ENCODE results near the gene EFCAB13. TPM values are rescaled to one million over a fixed set of nuclear protein-coding genes. Genes with fewer than 3 reads are reported as not detected.

EFCAB13 gene
- total and polyA plus RNA-seq, 2 of the 4 experiments (the other 2 are of a cell fraction) = 0.77 to 1.4 TPM

GRCh38 chr17:47363171-47363570 lies 39.4 kb downstream of the EFCAB13 start:
- Histone ChIP-seq H4K91ac (ENCODE audit: insufficient read depth, low read depth, low read length) (no peak overlapping the region), H3K23ac (ENCODE audit: low read depth, low read length) (no peak overlapping the region), H3K4me1 (ENCODE audit: control insufficient read depth, insufficient read depth, low read length) (no peaks in the 10 kb centered on the region), H2AK5ac (ENCODE audit: low read depth, low read length) (no peak overlapping the region), H3K9me1 (ENCODE audit: insufficient read depth, low read length) (no peaks in the 10 kb centered on the region), H3K4me2 (ENCODE audit: low read depth, low read length) (no peak overlapping the region), H3K4me3 (ENCODE audit: insufficient read depth, low read depth, low read length) (no peak overlapping the region), H2AFZ (replicated peaks; ENCODE audit: low read length, poor library complexity) (no peak overlapping the region), H3K36me3 (ENCODE audit: control insufficient read depth, insufficient read depth, low read length) (no peaks in the 10 kb centered on the region), H2BK5ac (ENCODE audit: low read depth, low read length, poor library complexity, severe bottlenecking) (no peak overlapping the region), H2BK15ac (ENCODE audit: low read depth, low read length) (no peak overlapping the region), H3K4ac (ENCODE audit: low read depth, low read length) (no peak overlapping the region), H3K9ac (ENCODE audit: low read depth, low read length) (no peak overlapping the region), H3K14ac (replicated peaks; ENCODE audit: low read depth, low read length) (no peak overlapping the region), H2AK9ac (replicated peaks; ENCODE audit: low read depth, low read length, poor library complexity) (no peak overlapping the region), H2BK20ac (ENCODE audit: low read depth, low read length) (no peak overlapping the region), H3K27me3 (ENCODE audit: control insufficient read depth, insufficient read depth, low read length) (no peaks in the 10 kb centered on the region), H2BK120ac (ENCODE audit: low read depth, low read length) (no peak overlapping the region), H4K20me1 (ENCODE audit: insufficient read depth, low read length) (no peaks in the 10 kb centered on the region), H3K18ac (ENCODE audit: low read depth, low read length) (no peak overlapping the region), H4K8ac (ENCODE audit: low read depth in 2 of 2, low read length in 2 of 2) (no peak overlapping the region), H3K56ac (ENCODE audit: extremely low read depth, insufficient read depth, low read length) (no peak overlapping the region), H3K79me1 (ENCODE audit: low read depth in 1 of 2, low read length in 2 of 2) (no peaks in the 10 kb centered on the region), H4K5ac (ENCODE audit: low read depth, low read length) (no peak overlapping the region), H3K9me3 (ENCODE audit: control insufficient read depth, insufficient read depth, low read length) (no peaks in the 10 kb centered on the region), H3K27ac (ENCODE audit: insufficient read depth, low read length) (no peak overlapping the region)
- DNase-seq (no peak), ATAC-seq (ENCODE audit: low read depth) (no peak)
- POLR2A ChIA-PET (ENCODE audit: unreplicated experiment) = no interaction called here
- CTCF ChIA-PET = no interaction called here
- no peak for TF ChIP-seq MAZ (IDR thresholded peaks at IDR 0.05; ENCODE audit: borderline replicate concordance, low read depth, low read length)
- no peak for TF ChIP-seq CEBPB (IDR thresholded peaks at IDR 0.05; ENCODE audit: low read depth, low read length)
- TF ChIP-seq RFX5 (IDR thresholded peaks at IDR 0.05; ENCODE audit: low read depth, low read length) = no peak
- TF ChIP-seq FOS (IDR thresholded peaks at IDR 0.05; ENCODE audit: low read depth, low read length) = no peak
- no peak for TF ChIP-seq SMC3 (IDR thresholded peaks at IDR 0.05; ENCODE audit: low read depth, low read length)
- TF ChIP-seq BHLHE40 (IDR thresholded peaks at IDR 0.05; ENCODE audit: low read depth, low read length) = no peak
- TF ChIP-seq CHD1 (IDR thresholded peaks at IDR 0.05; ENCODE audit: low read depth, low read length) = no peak
- no peak for TF ChIP-seq MXI1 (IDR thresholded peaks at IDR 0.05; ENCODE audit: borderline replicate concordance, low read depth, low read length)
- TF ChIP-seq RCOR1 (IDR thresholded peaks at IDR 0.05; ENCODE audit: insufficient replicate concordance, low read length) = no peak
- no peak for TF ChIP-seq USF2 (IDR thresholded peaks at IDR 0.05; ENCODE audit: low read depth, low read length)
- no peak for TF ChIP-seq CTCF (conservative IDR thresholded peaks at IDR 0.05; ENCODE audit: low read depth, low read length)
- no peak for TF ChIP-seq ELK1 (IDR thresholded peaks at IDR 0.05; ENCODE audit: borderline replicate concordance, low read depth, low read length)
- TF ChIP-seq NFE2L2 (IDR thresholded peaks at IDR 0.05; ENCODE audit: low read depth, low read length) = no peak
- no peak for TF ChIP-seq MAFK (IDR thresholded peaks at IDR 0.05; ENCODE audit: low read depth, low read length)
- TF ChIP-seq RAD21 (IDR thresholded peaks at IDR 0.05; ENCODE audit: low read length) = no peak
- intact Hi-C loops (cut with micrococcal nuclease) = loop anchor here (5.0 kb wide), 1 partner anchor 259 kb away; no protein-coding TSS in a partner anchor
- dilution Hi-C loops (cut with HindIII; ENCODE audit: low sequenced_read_pairs, unreplicated experiment) = no loop called here
- WGBS, 2 experiments (ENCODE audit: extremely low coverage in 2 of 2, insufficient read length in 1 of 2) = no CpG with 5 or more reads among the region's 2 CpGs
- BruUV-seq (replicated peaks) = no TSS peak
- in situ Hi-C loops (cut with MboI; ENCODE audit: low sequenced_read_pairs) = no loop called here

All from IMR-90 (cell line).